Body of pancreas (tissue), 4 donors: ENCODE results near the gene DIS3L2. TPM values are rescaled to one million over a fixed set of nuclear protein-coding genes. Genes with fewer than 3 reads are reported as not detected.
"Not testable (repeated sequence)": the region's sequence is repeated elsewhere in the genome, so short reads cannot be mapped to it uniquely, and the experiment has no call there.

ENCODE experiments used
- ATAC-seq: fragments of 150-250 bp; one replicate; pipeline ENCODE4 v1.9.1; 2016
- DNase-seq, 4 donors: peaks; one replicate each; pipeline ENCODE4 v3.0.0-alpha.2; 2019
- H3K27ac ChIP-seq, 4 donors: fragments of 200-600 bp; sonication (generic); 1 replicate in 3 of 4; 2 replicates in 1 of 4; pipeline versions ENCODE4 v1.5.1 to v1.6.1; 2016 to 2019; ENCODE audit warnings: mild to moderate bottlenecking in 1 of 4, mixed read lengths in 1 of 4, moderate library complexity in 1 of 4
- H3K27me3 ChIP-seq, 2 donors: fragments of 200-600 bp; sonication (generic); one replicate each; pipeline ENCODE4 v1.6.0; 2016; ENCODE audit warnings: mild to moderate bottlenecking in 1 of 2
- H3K36me3 ChIP-seq, 2 donors: fragments of 200-600 bp; sonication (generic); replicated peaks in 1 of 2; 2 replicates each; pipeline ENCODE4 v1.5.1; 2016; ENCODE audit warnings: low read depth in 2 of 2; ENCODE audit not compliant: insufficient read depth in 1 of 2
- H3K4me1 ChIP-seq: fragments of 200-600 bp; sonication (generic); one replicate; pipeline ENCODE4 v1.6.0; 2016
- H3K4me3 ChIP-seq, 2 donors: fragments of 200-600 bp; sonication (generic); 1 replicate in 1 of 2; 2 replicates in 1 of 2; pipeline ENCODE4 v1.5.1; 2016 to 2019
- H3K9me3 ChIP-seq, 3 donors: fragments of 200-600 bp; sonication (generic); 1 replicate in 2 of 3; 2 replicates in 1 of 3; pipeline ENCODE4 v1.5.1; 2016
- CTCF ChIP-seq, 7 experiments: fragments of 450-650 bp in 4 of 7; fragments of 200-600 bp in 3 of 7; sonication (generic) in 3 of 7; IDR thresholded peaks; one replicate each; pipeline ENCODE4 v1.5.1; 2016 to 2019; ENCODE audit warnings: antibody characterized with exemption in 7 of 7
- POLR2A ChIP-seq, 3 donors: fragments of 450-650 bp; IDR thresholded peaks; one replicate each; pipeline ENCODE4 v1.6.1; 2016; ENCODE audit warnings: antibody characterized with exemption in 3 of 3, mild to moderate bottlenecking in 2 of 3
- whole genome bisulfite sequencing, 2 donors: methylation state at CpG; one replicate each; pipeline ENCODE4 v1.1.5; 2017; 5-methylcytosine and 5-hydroxymethylcytosine counted together
- intact Hi-C: fragments of 100-400 bp; cut with DNase I; formaldehyde crosslinking; loops from one replicate; pipeline ENCODE4 v1.15.1; 2023
- total RNA-seq, 2 donors: library from RNA; depleted of rRNA; stranded (reverse); fragments of >200 nt; gene quantifications; one replicate each; pipeline ENCODE4 v1.1.0, GENCODE V29; 2016

The DIS3L2 gene
- total RNA-seq, 2 donors from 2014 or later: 27.8 to 113 TPM

GRCh38 chr2:232335206-232335858 lies 373.8 kb downstream of the DIS3L2 start:
- H3K27me3 ChIP-seq, intact Hi-C loops, H3K36me3 ChIP-seq, H3K4me3 ChIP-seq, H3K9me3 ChIP-seq, ATAC-seq, H3K27ac ChIP-seq, H3K4me1 ChIP-seq: not testable (repeated sequence)
- TF ChIP-seq CTCF (IDR thresholded peaks at IDR 0.05): peak in 4 of 7 experiments; percentile 9 to 42 (median 21)
- peak in 1 of 4 donors; percentile 3 for DNase-seq
- 57% methylated on average over 15 of the region's 15 CpGs; no CpG with 5 or more reads in 1 of the 2 donors for WGBS, 2 donors

GRCh38 chr2:232335859-232336215 lies 374.3 kb downstream of the DIS3L2 start:
- no peaks in the 10 kb centered on the region for H3K27me3 ChIP-seq
- 90% methylated on average over 2 to 4 of the region's 4 CpGs for WGBS, 2 donors
- H3K4me1 ChIP-seq: no peaks in the 10 kb centered on the region
- no peaks in the 10 kb centered on the region for H3K36me3 ChIP-seq
- no peak for TF ChIP-seq CTCF (IDR thresholded peaks at IDR 0.05)
- TF ChIP-seq POLR2A (IDR thresholded peaks at IDR 0.05): no peak
- H3K27ac ChIP-seq: no peak overlapping the region
- ATAC-seq (no peak), DNase-seq (peak in 1 of 4 donors; percentile 3)
- intact Hi-C loops: no loop called here
- no peaks in the 10 kb centered on the region for H3K9me3 ChIP-seq
- no peak overlapping the region for H3K4me3 ChIP-seq

GRCh38 chr2:232336241-232336736 lies 374.8 kb downstream of the DIS3L2 start:
- H3K36me3 ChIP-seq: no peaks in the 10 kb centered on the region
- H3K9me3 ChIP-seq: no peaks in the 10 kb centered on the region
- H3K27ac ChIP-seq: no peak overlapping the region
- DNase-seq (peak in 1 of 4 donors; percentile 3), ATAC-seq (no peak)
- intact Hi-C loops: no loop called here
- no peak overlapping the region for H3K4me3 ChIP-seq
- WGBS, 2 donors: 92 to 98% methylated on average over 11 to 13 of the region's 15 CpGs
- no peaks in the 10 kb centered on the region for H3K4me1 ChIP-seq
- TF ChIP-seq POLR2A (IDR thresholded peaks at IDR 0.05) (no peak), CTCF (IDR thresholded peaks at IDR 0.05) (no peak)
- H3K27me3 ChIP-seq: no peaks in the 10 kb centered on the region

- intact Hi-C loops: no loop called here
- Histone ChIP-seq H3K27ac (no peak overlapping the region), H3K9me3 (no peaks in the 10 kb centered on the region), H3K36me3 (no peaks in the 10 kb centered on the region), H3K27me3 (no peaks in the 10 kb centered on the region), H3K4me1 (no peaks in the 10 kb centered on the region), H3K4me3 (no peak overlapping the region)
- DNase-seq (no peak), ATAC-seq (no peak)
- no peak for TF ChIP-seq CTCF (IDR thresholded peaks at IDR 0.05)
- 87 to 93% methylated on average over 7 to 18 of the region's 18 CpGs for WGBS, 2 donors
Measured at GRCh38 chr2:232336981-232337720, 375.6 kb downstream of the DIS3L2 start.

GRCh38 chr2:232338094-232338758 lies 376.7 kb downstream of the DIS3L2 start:
- intact Hi-C loops, DNase-seq, ATAC-seq: not testable (repeated sequence)

More at GRCh38 chr2:232338094-232338758, 376.7 kb downstream of the DIS3L2 start:
- H3K9me3 ChIP-seq, H3K36me3 ChIP-seq, H3K27me3 ChIP-seq, H3K4me3 ChIP-seq, H3K4me1 ChIP-seq, H3K27ac ChIP-seq: not testable (repeated sequence)
- 88% methylated on average over 4 of the region's 16 CpGs; no CpG with 5 or more reads in 1 of the 2 donors for WGBS, 2 donors
